ENCODE measurements around the gene CD207.
"Not testable (repeated sequence)": the region's sequence is repeated elsewhere in the genome, so short reads cannot be mapped to it uniquely, and the experiment has no call there.

Gene CD207
- total RNA-seq: 0 reads per million in 3 experiments

- DNase-seq: no peak
These were observed at the start of gene CD207 for GRCh38 chr2:70835643-70836042. TSS of gene CD207 (minus strand) at chr2:70835816. CDS start at chr2:70835776, 40 bp downstream.

GRCh38 chr2:70878543-70878942 is 42.9 kb upstream of the CD207 start:
- not testable (repeated sequence) for DNase-seq

- DNase-seq: not testable (repeated sequence)
These were observed 40.5 kb upstream of the CD207 start for GRCh38 chr2:70876138-70876537.

- no peak for DNase-seq
These were observed 37.9 kb upstream of the CD207 start for GRCh38 chr2:70873541-70873940.

GRCh38 chr2:70871398-70872211 is 36.0 kb upstream of the CD207 start:
- DNase-seq: peak; percentile 53

- no peak for DNase-seq
These were observed 35.2 kb upstream of the CD207 start for GRCh38 chr2:70870790-70871189.

GRCh38 chr2:70868970-70869369 is 33.4 kb upstream of the CD207 start:
- DNase-seq: no peak

GRCh38 chr2:70861777-70862625 is 26.4 kb upstream of the CD207 start:
- peak; percentile 42 for DNase-seq

GRCh38 chr2:70855667-70856066 is 20.1 kb upstream of the CD207 start:
- DNase-seq: no peak

- no peak for DNase-seq
These were observed 18.8 kb upstream of the CD207 start for GRCh38 chr2:70854411-70854810.

- DNase-seq: no peak
These were observed 17.2 kb upstream of the CD207 start for GRCh38 chr2:70852824-70853223.

- DNase-seq: no peak
These were observed 16.1 kb upstream of the CD207 start for GRCh38 chr2:70851704-70852103.

- DNase-seq: no peak
These were observed 15.3 kb upstream of the CD207 start for GRCh38 chr2:70850925-70851324.

- no peak for DNase-seq
These were observed 6.8 kb upstream of the CD207 start for GRCh38 chr2:70842401-70842800.

GRCh38 chr2:70837980-70838925 is 2.6 kb upstream of the CD207 start:
- no peak for DNase-seq

GRCh38 chr2:70834881-70835280 is 735 bp downstream of the CD207 start:
- DNase-seq: no peak

- no peak for DNase-seq
These were observed 1.5 kb downstream of the CD207 start for GRCh38 chr2:70834106-70834505.

- no peak for DNase-seq
These were observed 2.4 kb downstream of the CD207 start for GRCh38 chr2:70833246-70833645.

GRCh38 chr2:70832386-70832785 is 3.2 kb downstream of the CD207 start:
- no peak for DNase-seq

- no peak for DNase-seq
These were observed 3.8 kb downstream of the CD207 start for GRCh38 chr2:70831861-70832260.

- no peak for DNase-seq
These were observed 5.2 kb downstream of the CD207 start for GRCh38 chr2:70830366-70830765.

- no peak for DNase-seq
These were observed 5.7 kb downstream of the CD207 start for GRCh38 chr2:70829916-70830315.

All from central memory CD4-positive, alpha-beta T cell (primary cell).